ENCODE measurements around the gene FBL. TPM values are rescaled to one million over a fixed set of nuclear protein-coding genes. Genes with fewer than 3 reads are reported as not detected.

Gene FBL
- total RNA-seq, 1 experiment from 2014 or later = 4,927 TPM

DNA sequence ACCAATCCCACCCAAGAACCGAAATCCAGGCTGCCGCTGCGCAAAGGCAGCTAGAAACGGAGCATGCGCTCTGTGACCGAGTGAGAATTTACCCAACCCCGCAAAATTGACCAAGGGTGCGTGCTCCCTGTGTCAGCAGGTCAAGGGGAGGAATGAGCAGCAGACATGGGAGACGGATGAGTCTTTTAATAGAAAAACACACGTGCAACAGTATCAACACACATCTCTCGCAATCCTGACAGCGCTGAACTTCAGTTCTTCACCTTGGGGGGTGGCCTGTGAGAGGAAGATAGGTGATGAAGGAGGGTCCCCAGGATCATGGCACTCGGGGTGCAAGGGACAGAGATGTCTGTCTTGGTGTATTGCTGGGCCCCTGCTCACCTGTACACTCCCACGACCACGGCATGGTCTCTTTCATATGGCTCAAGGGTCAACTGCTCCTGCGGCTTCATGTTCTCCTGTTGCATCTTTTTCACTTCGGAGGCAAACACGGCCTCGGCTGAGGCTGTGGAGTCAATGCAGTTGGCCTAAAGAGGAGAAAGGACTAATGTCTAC is 11.8 kb downstream of the FBL start:
- CTCF ChIA-PET = interaction anchor here (0.5 to 2.1 kb wide), 25 partner anchors 10 to 492 kb away, joined by 3 to 109 read pairs (median 6); partner anchors contain the start of genes EID2B, FBL, PSMC4 and SAMD4B
- H3K27ac ChIP-seq (ENCODE audit: low read length) = peak overlapping the region; percentile 76
- in situ Hi-C loops (cut with HindIII; ENCODE audit: low pct_unique_long_range_greater_than_20kb, low sequenced_read_pairs) = no loop called here

DNA sequence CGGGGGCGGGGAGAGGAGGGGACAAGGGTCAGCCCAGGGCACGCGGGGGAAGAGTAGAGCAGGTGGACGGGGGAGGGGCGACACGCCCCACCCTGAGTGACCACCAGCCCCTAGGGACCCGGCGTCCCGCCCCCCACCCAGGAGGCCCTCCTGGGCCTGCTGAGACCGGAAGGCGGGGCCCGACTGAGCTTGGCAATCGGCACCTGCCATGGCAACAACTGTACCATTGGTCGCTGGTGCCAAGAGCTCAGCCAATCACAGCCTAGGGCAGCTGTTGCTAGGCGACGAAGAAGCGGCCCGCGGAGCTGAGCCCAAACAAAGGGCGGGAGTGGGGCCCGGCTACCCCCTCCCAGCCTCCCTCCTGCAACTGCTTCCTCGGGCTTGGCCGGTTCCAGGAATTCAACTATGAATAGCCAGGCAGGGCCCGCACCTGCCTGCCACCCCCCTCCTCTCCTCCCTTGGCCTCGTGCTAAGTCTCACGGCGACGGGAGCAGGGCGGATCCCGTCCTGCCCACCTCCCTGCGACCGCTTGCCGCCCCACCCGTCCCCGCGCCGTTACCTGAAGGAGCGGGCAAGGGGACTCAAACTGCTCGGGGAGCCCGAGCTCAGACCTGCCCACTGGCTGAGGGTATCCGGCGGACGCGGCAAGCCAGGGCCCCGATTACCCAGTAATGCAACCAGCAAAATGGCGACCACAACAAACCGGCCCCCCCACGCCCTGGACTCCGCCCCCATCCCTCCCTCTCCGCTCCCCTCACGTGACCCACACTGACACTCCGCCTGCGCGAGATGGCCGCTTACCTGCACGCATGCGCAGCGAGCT is 12.5 kb downstream of the FBL start, which contains the start of gene DYRK1B:
Gene DYRK1B, minus strand, starts transcription at position 699 of the 823 bp plus-strand sequence. CDS start 2,295 bp downstream, outside the sequence.
- Histone ChIP-seq H3K36me3 (ENCODE audit: control insufficient read depth, insufficient read depth, low read length) (peaks cover 69% of the 10 kb centered on the region), H3K9me3 (ENCODE audit: control insufficient read depth, insufficient read depth, low read depth, low read length) (no peaks in the 10 kb centered on the region), H3K4me3 (ENCODE audit: low read depth in 2 of 2, low read length in 2 of 2) (peak within 1 kb of the TSS; percentile 36 to 57), H3K4me1 (ENCODE audit: control insufficient read depth, insufficient read depth, low read length) (peaks cover 26% of the 10 kb centered on the region), H3K27me3 (ENCODE audit: control insufficient read depth, insufficient read depth, low read length) (no peaks in the 10 kb centered on the region), H3K27ac (ENCODE audit: low read length) (peak within 1 kb of the TSS; percentile 76)
- POLR2A ChIA-PET = interaction anchor here (0.5 to 2.2 kb wide), 99 partner anchors 10 to 751 kb away, joined by 3 to 177 read pairs (median 5); partner anchors contain the start of genes EID2, EID2B, FBL and MED29
- in situ Hi-C loops (cut with HindIII; ENCODE audit: low pct_unique_long_range_greater_than_20kb, low sequenced_read_pairs) (no loop called here), intact Hi-C loops (cut with micrococcal nuclease; ENCODE audit: unreplicated experiment) (loop anchor here (5.0 kb wide), 1 partner anchor 291 kb away; the partner anchor contains the start of gene EID2)
- CTCF ChIA-PET = interaction anchor here (0.5 to 2.1 kb wide), 50 partner anchors 9 to 491 kb away, joined by 3 to 109 read pairs (median 5); partner anchors contain the start of genes EID2B, FBL, PSMC4 and SAMD4B
- BruUV-seq (replicated peaks) = no TSS peak
- TF ChIP-seq, protein P1, sequence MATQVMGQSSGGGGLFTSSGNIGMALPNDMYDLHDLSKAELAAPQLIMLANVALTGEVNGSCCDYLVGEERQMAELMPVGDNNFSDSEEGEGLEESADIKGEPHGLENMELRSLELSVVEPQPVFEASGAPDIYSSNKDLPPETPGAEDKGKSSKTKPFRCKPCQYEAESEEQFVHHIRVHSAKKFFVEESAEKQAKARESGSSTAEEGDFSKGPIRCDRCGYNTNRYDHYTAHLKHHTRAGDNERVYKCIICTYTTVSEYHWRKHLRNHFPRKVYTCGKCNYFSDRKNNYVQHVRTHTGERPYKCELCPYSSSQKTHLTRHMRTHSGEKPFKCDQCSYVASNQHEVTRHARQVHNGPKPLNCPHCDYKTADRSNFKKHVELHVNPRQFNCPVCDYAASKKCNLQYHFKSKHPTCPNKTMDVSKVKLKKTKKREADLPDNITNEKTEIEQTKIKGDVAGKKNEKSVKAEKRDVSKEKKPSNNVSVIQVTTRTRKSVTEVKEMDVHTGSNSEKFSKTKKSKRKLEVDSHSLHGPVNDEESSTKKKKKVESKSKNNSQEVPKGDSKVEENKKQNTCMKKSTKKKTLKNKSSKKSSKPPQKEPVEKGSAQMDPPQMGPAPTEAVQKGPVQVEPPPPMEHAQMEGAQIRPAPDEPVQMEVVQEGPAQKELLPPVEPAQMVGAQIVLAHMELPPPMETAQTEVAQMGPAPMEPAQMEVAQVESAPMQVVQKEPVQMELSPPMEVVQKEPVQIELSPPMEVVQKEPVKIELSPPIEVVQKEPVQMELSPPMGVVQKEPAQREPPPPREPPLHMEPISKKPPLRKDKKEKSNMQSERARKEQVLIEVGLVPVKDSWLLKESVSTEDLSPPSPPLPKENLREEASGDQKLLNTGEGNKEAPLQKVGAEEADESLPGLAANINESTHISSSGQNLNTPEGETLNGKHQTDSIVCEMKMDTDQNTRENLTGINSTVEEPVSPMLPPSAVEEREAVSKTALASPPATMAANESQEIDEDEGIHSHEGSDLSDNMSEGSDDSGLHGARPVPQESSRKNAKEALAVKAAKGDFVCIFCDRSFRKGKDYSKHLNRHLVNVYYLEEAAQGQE (IDR thresholded peaks at IDR 0.05; ENCODE audit: insufficient read depth in 1 of 2, low read depth in 2 of 2, low read length in 1 of 2) = no peak
- DNase-seq (ENCODE audit: low read depth, low spot score) = peak; percentile 100
- peak; percentile 94 for ATAC-seq

More for the DNA sequence above, 11.8 kb downstream of the FBL start:
- Histone ChIP-seq H3K9me3 (ENCODE audit: control insufficient read depth, insufficient read depth, low read depth, low read length) (no peaks in the 10 kb centered on the region), H3K36me3 (ENCODE audit: control insufficient read depth, insufficient read depth, low read length) (peaks cover 72% of the 10 kb centered on the region), H3K27me3 (ENCODE audit: control insufficient read depth, insufficient read depth, low read length) (no peaks in the 10 kb centered on the region), H3K4me1 (ENCODE audit: control insufficient read depth, insufficient read depth, low read length) (peaks cover 22% of the 10 kb centered on the region), H3K4me3 (ENCODE audit: low read depth in 2 of 2, low read length in 2 of 2) (peak overlapping the region; percentile 36 to 57)
- intact Hi-C loops (cut with micrococcal nuclease; ENCODE audit: unreplicated experiment) = loop anchor here (5.0 kb wide), 1 partner anchor 292 kb away; the partner anchor contains the start of gene EID2
- DNase-seq (ENCODE audit: low read depth, low spot score) (no peak), ATAC-seq (no peak; the same call in 1 of the 2 replicates)
- BruUV-seq (replicated peaks) = no TSS peak
- POLR2A ChIA-PET = interaction anchor here (0.5 to 2.2 kb wide), 59 partner anchors 10 to 437 kb away, joined by 3 to 177 read pairs (median 7); partner anchors contain the start of genes EID2, EID2B, FBL and PSMC4
- TF ChIP-seq POLR2AphosphoS5 (IDR thresholded peaks at IDR 0.05; ENCODE audit: low read depth, low read length) (no peak), SIN3A (IDR thresholded peaks at IDR 0.05; ENCODE audit: borderline replicate concordance, insufficient read depth, low read depth, low read length) (no peak), TCF7L2 (IDR thresholded peaks at IDR 0.05; ENCODE audit: low read depth, low read length) (no peak)
- TF ChIP-seq, protein P1 (IDR thresholded peaks at IDR 0.05; ENCODE audit: insufficient read depth in 1 of 2, low read depth in 2 of 2, low read length in 1 of 2) = no peak
- TF ChIP-seq, protein P2, sequence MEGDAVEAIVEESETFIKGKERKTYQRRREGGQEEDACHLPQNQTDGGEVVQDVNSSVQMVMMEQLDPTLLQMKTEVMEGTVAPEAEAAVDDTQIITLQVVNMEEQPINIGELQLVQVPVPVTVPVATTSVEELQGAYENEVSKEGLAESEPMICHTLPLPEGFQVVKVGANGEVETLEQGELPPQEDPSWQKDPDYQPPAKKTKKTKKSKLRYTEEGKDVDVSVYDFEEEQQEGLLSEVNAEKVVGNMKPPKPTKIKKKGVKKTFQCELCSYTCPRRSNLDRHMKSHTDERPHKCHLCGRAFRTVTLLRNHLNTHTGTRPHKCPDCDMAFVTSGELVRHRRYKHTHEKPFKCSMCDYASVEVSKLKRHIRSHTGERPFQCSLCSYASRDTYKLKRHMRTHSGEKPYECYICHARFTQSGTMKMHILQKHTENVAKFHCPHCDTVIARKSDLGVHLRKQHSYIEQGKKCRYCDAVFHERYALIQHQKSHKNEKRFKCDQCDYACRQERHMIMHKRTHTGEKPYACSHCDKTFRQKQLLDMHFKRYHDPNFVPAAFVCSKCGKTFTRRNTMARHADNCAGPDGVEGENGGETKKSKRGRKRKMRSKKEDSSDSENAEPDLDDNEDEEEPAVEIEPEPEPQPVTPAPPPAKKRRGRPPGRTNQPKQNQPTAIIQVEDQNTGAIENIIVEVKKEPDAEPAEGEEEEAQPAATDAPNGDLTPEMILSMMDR (IDR thresholded peaks at IDR 0.05) = no peak

All from Panc1 (cell line).